Keratinocyte (primary cell): ENCODE results near the gene MSL3B.

Experiments used
- EZH2 ChIP-seq: IDR thresholded peaks from one replicate; pipeline ENCODE4 v1.6.1; 2012; ENCODE audit warnings: inconsistent platforms, mild to moderate bottlenecking, low read length, moderate library complexity
- TF ChIP-seq, protein P1 (sequence below), 3 experiments: IDR thresholded peaks in 1 of 3; conservative IDR thresholded peaks in 1 of 3; optimal IDR thresholded peaks in 1 of 3; 2 replicates in 2 of 3; 3 replicates in 1 of 3; pipeline versions ENCODE3 to v1.5.1; 2011; ENCODE audit warnings: low read length in 3 of 3, mild to moderate bottlenecking in 3 of 3, moderate library complexity in 2 of 3, control low read depth in 1 of 3, inconsistent platforms in 1 of 3; ENCODE audit not compliant: insufficient read depth in 2 of 3; ENCODE audit errors: extremely low read depth in 1 of 3

DNA sequence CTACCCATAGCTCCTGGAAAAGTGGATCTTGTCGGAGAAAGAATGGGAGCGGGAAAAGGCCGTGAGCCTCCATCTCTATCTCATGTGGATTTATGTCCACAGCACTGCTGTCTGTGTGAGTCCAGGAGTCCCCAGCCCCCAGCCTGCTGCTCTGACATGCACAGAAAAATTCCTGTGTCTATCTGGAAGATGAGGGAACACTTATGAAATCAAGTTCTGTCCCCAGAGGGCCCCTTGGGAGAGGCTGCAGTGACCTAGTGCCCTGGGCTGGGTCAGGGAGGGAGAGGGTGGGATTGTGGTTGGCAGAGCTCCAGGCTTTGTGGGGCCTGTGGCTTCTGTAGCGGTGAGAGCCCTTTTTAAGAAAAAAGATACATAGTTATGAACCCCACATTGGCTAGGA, 51.4 kb downstream of the MSL3B start:
- TF ChIP-seq EZH2, result no peak
- TF ChIP-seq, protein P1, sequence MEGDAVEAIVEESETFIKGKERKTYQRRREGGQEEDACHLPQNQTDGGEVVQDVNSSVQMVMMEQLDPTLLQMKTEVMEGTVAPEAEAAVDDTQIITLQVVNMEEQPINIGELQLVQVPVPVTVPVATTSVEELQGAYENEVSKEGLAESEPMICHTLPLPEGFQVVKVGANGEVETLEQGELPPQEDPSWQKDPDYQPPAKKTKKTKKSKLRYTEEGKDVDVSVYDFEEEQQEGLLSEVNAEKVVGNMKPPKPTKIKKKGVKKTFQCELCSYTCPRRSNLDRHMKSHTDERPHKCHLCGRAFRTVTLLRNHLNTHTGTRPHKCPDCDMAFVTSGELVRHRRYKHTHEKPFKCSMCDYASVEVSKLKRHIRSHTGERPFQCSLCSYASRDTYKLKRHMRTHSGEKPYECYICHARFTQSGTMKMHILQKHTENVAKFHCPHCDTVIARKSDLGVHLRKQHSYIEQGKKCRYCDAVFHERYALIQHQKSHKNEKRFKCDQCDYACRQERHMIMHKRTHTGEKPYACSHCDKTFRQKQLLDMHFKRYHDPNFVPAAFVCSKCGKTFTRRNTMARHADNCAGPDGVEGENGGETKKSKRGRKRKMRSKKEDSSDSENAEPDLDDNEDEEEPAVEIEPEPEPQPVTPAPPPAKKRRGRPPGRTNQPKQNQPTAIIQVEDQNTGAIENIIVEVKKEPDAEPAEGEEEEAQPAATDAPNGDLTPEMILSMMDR (optimal IDR thresholded peaks at IDR 0.05 in 1 of 3, IDR thresholded peaks at IDR 0.05 in 1 of 3, conservative IDR thresholded peaks at IDR 0.05 in 1 of 3; ENCODE audit: extremely low read depth in 1 of 3, insufficient read depth in 2 of 3, low read length in 3 of 3), result no peak
